GM12865 (cell line): ENCODE measurements around the gene BPIFB2.

ENCODE experiments used
- DNase-seq: peaks from one replicate; pipeline ENCODE4 v3.0.0; 2010; ENCODE audit warnings: low read depth
- H3K4me3 ChIP-seq: 2 replicates; pipeline ENCODE4 v1.5.1; 2011; ENCODE audit warnings: mild to moderate bottlenecking, low read depth, low read length, control low read depth
- CTCF ChIP-seq: IDR thresholded peaks from 2 replicates; pipeline ENCODE4 v1.5.1; 2011; ENCODE audit warnings: low read length, control low read depth, low read depth, inconsistent platforms; ENCODE audit not compliant: insufficient read depth; ENCODE audit errors: missing control alignments

BPIFB2 gene

DNA sequence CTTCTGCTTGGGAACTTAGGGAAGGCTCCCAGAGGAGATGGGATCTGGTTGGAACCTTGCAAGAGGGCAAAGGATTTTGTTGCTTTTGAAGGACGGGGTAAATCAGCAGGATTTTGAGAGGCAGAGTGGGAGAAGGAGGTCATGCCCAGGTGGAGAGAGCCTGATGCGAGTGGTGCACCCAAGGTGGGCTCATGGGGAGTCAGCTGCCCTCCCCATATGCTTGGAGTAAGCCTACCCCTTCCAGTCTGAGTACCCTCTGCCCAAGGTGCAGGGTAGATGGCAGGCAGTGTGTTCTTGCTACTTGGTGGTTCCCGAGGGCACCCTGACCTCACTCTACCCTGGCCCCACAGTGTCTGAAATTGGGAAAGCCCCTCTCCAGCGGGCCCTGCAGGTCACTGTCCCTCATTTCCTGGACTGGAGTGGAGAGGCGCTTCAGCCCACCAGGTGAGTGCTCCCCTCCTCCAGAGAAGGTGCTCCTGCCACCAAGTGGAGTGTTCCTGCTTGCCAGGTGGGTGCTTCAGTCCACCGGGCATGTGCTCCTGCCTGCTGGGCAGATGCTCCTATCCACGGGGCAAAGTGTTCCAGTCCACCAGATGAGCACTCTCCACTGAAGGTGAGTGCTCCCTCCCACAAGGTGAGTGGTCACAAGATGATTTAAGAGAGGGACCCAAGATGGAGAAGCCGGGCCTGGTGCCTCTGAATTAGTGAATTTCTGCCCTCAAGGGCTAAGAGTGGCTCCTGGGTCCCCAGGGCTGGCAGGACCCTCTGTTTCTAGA lies 3.4 kb downstream of the BPIFB2 start:
- no peak for DNase-seq
- H3K4me3 ChIP-seq, result no peak overlapping the region
- no peak for TF ChIP-seq CTCF

DNA sequence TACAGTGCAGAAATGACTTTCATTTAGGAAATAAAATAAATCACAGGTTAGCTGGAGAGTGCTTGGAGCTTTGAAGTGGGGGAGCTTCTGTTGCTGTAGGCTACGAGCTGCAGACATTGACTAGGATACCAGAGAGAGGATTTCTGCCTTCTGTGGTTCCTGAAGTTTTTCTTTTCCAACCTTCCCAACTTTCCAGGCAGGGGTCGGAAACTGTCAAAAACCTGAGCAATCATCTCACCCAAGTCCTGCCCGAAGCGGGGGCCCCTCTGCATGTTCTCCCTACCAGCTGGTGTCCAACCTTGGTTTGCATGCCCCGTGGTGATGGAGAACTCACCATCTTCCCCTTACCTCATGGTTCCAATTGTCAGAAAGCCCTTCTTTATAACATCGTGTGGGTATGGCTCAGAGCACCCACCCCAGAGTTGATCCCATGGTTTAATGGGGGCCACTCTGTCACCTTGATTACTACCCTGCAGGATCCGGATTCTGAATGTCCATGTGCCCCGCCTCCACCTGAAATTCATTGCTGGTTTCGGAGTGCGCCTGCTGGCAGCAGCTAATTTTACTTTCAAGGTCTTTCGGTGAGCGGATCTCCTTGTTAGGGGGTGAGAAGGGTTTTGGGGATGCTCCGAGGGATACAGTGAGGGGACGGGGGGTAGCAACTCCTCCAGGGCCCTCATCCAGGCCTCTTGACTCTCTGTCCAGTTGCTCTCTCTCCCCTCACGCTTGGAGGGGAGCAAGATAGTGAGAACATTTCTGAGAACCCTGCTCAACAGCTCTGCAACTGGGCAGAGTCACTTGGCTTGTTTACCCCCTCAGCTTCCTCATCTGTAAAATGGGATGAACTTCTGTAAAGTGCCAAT lies 5.1 kb downstream of the BPIFB2 start:
- H3K4me3 ChIP-seq, result no peak overlapping the region
- TF ChIP-seq CTCF, result no peak
- DNase-seq, result no peak

- H3K4me3 ChIP-seq, result no peak overlapping the region
- DNase-seq, result no peak
- no peak for TF ChIP-seq CTCF
Observed at GRCh38 chr20:33013701-33014326, 6.3 kb downstream of the BPIFB2 start.

DNA sequence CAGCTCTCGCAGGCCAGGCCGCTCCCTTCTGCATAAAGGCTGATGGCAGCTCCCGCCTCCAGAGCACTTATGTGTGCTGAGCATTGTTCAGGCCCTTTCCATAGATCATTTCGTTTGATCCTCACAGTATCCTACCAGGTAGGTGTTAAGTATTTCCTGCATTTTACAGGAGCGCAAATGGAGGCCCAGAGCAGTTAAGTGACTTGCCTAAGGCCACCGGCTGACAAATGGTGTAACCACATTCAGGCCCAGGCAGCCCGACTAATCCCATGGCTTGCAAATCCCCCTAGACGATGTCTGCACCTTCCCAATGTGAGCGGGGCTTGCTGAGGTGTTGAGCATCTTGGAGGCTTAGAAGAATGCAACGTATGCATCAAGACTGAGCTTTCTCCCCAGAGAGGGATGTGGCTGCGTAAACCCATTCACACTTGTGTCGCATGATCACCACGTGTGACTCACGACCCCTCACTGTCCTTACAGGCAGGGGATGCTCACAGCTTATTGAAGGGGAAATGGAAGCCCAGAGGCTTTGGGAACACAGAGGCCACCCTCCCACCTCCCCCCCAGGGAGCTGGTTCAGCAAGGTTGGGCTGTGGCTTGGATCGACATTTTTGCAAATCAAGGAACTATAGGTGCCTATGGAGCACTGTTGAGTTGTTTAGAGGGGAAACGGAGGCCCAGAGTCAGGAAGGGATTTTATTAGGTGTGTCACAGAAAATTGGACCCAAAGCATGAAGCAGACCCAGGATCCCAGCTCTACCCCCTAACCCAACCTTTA lies 7.0 kb downstream of the BPIFB2 start:
- no peak overlapping the region for H3K4me3 ChIP-seq
- no peak for TF ChIP-seq CTCF
- DNase-seq, result no peak

- no peak for TF ChIP-seq CTCF
- H3K4me3 ChIP-seq, result no peak overlapping the region
- no peak for DNase-seq
Observed at GRCh38 chr20:33015114-33015484, 7.6 kb downstream of the BPIFB2 start.
